K562 (cell line): ENCODE data around the gene TNFAIP3. TPM values are rescaled to one million over a fixed set of nuclear protein-coding genes. Genes with fewer than 3 reads are reported as not detected.
A peak's percentile ranks its signal among the peaks of the same experiment; 100 is the strongest.

Experiments
- ATAC-seq: fragments of 200-7000 bp; cut with Tn5 transposase; 3 replicates; pipeline ENCODE4 v1.9.1; 2020; ENCODE audit warnings: moderate library complexity
- BruUV-seq: library from RNA; stranded (reverse); fragments of 400-500 nt; replicated peaks from 2 replicates; lab custom pipeline; 2021; lab: Mats Ljungman, UMichigan
- CTCF ChIA-PET: fragments of 300-600 bp; formaldehyde crosslinking; extraction: SDS; loops from one replicate; lab custom pipeline; 2021; ENCODE audit warnings: low intra/inter-chr PET ratio; lab: Yijun Ruan, JAX
- POLR2A ChIA-PET: fragments of 300-600, 350-650 bp; sonication (Branson Sonifier 250); formaldehyde crosslinking; extraction: SDS; loops from one replicate; lab custom pipeline; 2021; ENCODE audit warnings: antibody characterized with exemption, inconsistent platforms; lab: Yijun Ruan, JAX
- DNase-seq, 4 experiments: peaks; one replicate each; pipeline versions ENCODE4 v3.0.0 to v3.0.0-alpha.2; 2011 to 2018; ENCODE audit warnings: low spot score in 3 of 4, mixed read lengths in 3 of 4; ENCODE audit errors: extremely low read depth in 1 of 4
- FAIRE-seq: peaks from 2 replicates; lab custom pipeline; 2011; peaks lifted over from hg19 to GRCh38; lab: Jason Lieb, UNC
- H2AFZ ChIP-seq: 2 replicates; pipeline ENCODE4 v1.6.0; 2011; ENCODE audit warnings: low read depth, low read length, control low read depth, inconsistent platforms
- H3K27ac ChIP-seq: fragments of 200-600 bp; 3 replicates; pipeline ENCODE4 v1.8.0; 2011; ENCODE audit warnings: low read depth, mild to moderate bottlenecking, control low read depth, inconsistent platforms, low read length, moderate library complexity, mixed read lengths; ENCODE audit errors: extremely low read depth
- H3K27me3 ChIP-seq, 2 experiments: fragments of 300-600 bp in 1 of 2; 2 replicates in 1 of 2; 3 replicates in 1 of 2; pipeline versions ENCODE4 v1.6.0 to v1.8.0; 2011; ENCODE audit warnings: inconsistent platforms in 2 of 2, low read length in 2 of 2, mild to moderate bottlenecking in 1 of 2, mixed read lengths in 1 of 2, moderate library complexity in 1 of 2; ENCODE audit not compliant: control insufficient read depth in 2 of 2, insufficient read depth in 2 of 2
- H3K36me3 ChIP-seq: fragments of 300-600 bp; 3 replicates; pipeline ENCODE4 v1.8.0; 2011; ENCODE audit warnings: mild to moderate bottlenecking, low read length, inconsistent platforms; ENCODE audit not compliant: control insufficient read depth, insufficient read depth
- H3K4me1 ChIP-seq, 2 experiments: fragments of 200-600 bp in 1 of 2; replicated peaks in 1 of 2; 2 replicates in 1 of 2; 3 replicates in 1 of 2; pipeline versions ENCODE4 v1.5.1 to v1.8.0; 2011; ENCODE audit warnings: inconsistent platforms in 2 of 2, low read length in 2 of 2, mild to moderate bottlenecking in 1 of 2, mixed read lengths in 1 of 2, moderate library complexity in 1 of 2; ENCODE audit not compliant: control insufficient read depth in 2 of 2, insufficient read depth in 2 of 2
- H3K4me2 ChIP-seq: 2 replicates; pipeline ENCODE4 v1.6.1; 2011; ENCODE audit warnings: low read length, control low read depth, inconsistent platforms, mixed read lengths; ENCODE audit not compliant: insufficient read depth
- H3K4me3 ChIP-seq: fragments of 200-600 bp; sonication (generic), shearing (Covaris generic); 2 replicates; pipeline ENCODE4 v1.5.1; 2016; ENCODE audit warnings: control low read depth, inconsistent platforms
- H3K79me2 ChIP-seq: fragments of 200-600 bp; 3 replicates; pipeline ENCODE4 v1.8.0; 2011; ENCODE audit warnings: low read length, inconsistent platforms; ENCODE audit not compliant: control insufficient read depth, insufficient read depth
- H3K9ac ChIP-seq, 2 experiments: 2 replicates each; pipeline versions ENCODE4 v1.6.0 to v1.6.1; 2011; ENCODE audit warnings: low read depth in 2 of 2, low read length in 2 of 2, control low read depth in 1 of 2, inconsistent platforms in 1 of 2, mild to moderate bottlenecking in 1 of 2, mixed read lengths in 1 of 2; ENCODE audit not compliant: insufficient read depth in 1 of 2
- H3K9me1 ChIP-seq: one replicate; pipeline ENCODE4 v1.6.0; 2011; ENCODE audit warnings: inconsistent platforms, mild to moderate bottlenecking, low read length, moderate library complexity; ENCODE audit not compliant: control insufficient read depth, insufficient read depth
- H3K9me3 ChIP-seq: replicated peaks from 2 replicates; pipeline ENCODE4 v1.5.1; 2011; ENCODE audit warnings: low read depth, low read length, inconsistent platforms; ENCODE audit not compliant: control insufficient read depth, insufficient read depth
- H4K20me1 ChIP-seq: replicated peaks from 2 replicates; pipeline ENCODE4 v1.6.1; 2011; ENCODE audit warnings: low read length, inconsistent platforms, mixed read lengths; ENCODE audit not compliant: control insufficient read depth, insufficient read depth
- ADNP ChIP-seq: fragments of 200-800 bp; sonication (Bioruptor generic); IDR thresholded peaks from 2 replicates; pipeline ENCODE4 v1.6.1; 2016; ENCODE audit warnings: missing genetic modification characterization, missing compliant biosample characterization
- ETV5 ChIP-seq: sonication (generic); formaldehyde crosslinking; IDR thresholded peaks from 2 replicates; pipeline ENCODE4 v1.4.0; 2020; ENCODE audit warnings: low read depth, mild to moderate bottlenecking, missing genetic modification reagents
- EWSR1 ChIP-seq: fragments of 450-650 bp; IDR thresholded peaks from 2 replicates; pipeline ENCODE4 v1.6.1; 2018; ENCODE audit warnings: borderline replicate concordance, mild to moderate bottlenecking, low read depth, moderate library complexity; ENCODE audit not compliant: partially characterized antibody
- GTF2A2 ChIP-seq: IDR thresholded peaks from 2 replicates; pipeline ENCODE4 v1.6.1; 2016; ENCODE audit warnings: mild to moderate bottlenecking, missing genetic modification characterization, missing compliant biosample characterization
- MCM2 ChIP-seq: fragments of 450-650 bp; IDR thresholded peaks from 2 replicates; pipeline ENCODE4 v1.6.1; 2017; ENCODE audit warnings: low read depth, mild to moderate bottlenecking
- MEF2A ChIP-seq: IDR thresholded peaks from 2 replicates; pipeline ENCODE4 v1.6.1; 2011; ENCODE audit warnings: low read depth, mild to moderate bottlenecking, low read length, moderate library complexity; ENCODE audit not compliant: control insufficient read depth
- MYBL2 ChIP-seq, 2 experiments: fragments of 450-650 bp in 1 of 2; sonication (generic) in 1 of 2; formaldehyde crosslinking in 1 of 2; IDR thresholded peaks; 2 replicates each; pipeline versions ENCODE4 v1.6.1 to v1.8.1; 2017 to 2022; ENCODE audit warnings: borderline replicate concordance in 1 of 2, inconsistent platforms in 1 of 2, low read depth in 1 of 2, mild to moderate bottlenecking in 1 of 2, missing genetic modification reagents in 1 of 2, moderate library complexity in 1 of 2
- NR2C1 ChIP-seq, 2 experiments: fragments of 450-650 bp; IDR thresholded peaks; 2 replicates each; pipeline ENCODE4 v1.6.1; 2017; ENCODE audit warnings: mild to moderate bottlenecking in 2 of 2, antibody characterized with exemption in 1 of 2, inconsistent platforms in 1 of 2, missing compliant biosample characterization in 1 of 2, missing genetic modification characterization in 1 of 2
- RNF2 ChIP-seq: sonication (generic); IDR thresholded peaks from 2 replicates; pipeline ENCODE4 v1.6.1; 2016
- SETDB1 ChIP-seq: IDR thresholded peaks from one replicate; pipeline ENCODE4 v1.6.1; 2012; ENCODE audit warnings: low read length, control low read depth, inconsistent platforms
- SNRNP70 ChIP-seq: fragments of 200-400 bp; formaldehyde crosslinking; optimal IDR thresholded peaks from 2 replicates; pipeline ENCODE3; 2017; ENCODE audit warnings: low read depth, low read length
- TAL1 ChIP-seq: fragments of 450-650 bp; IDR thresholded peaks from 2 replicates; pipeline ENCODE4 v1.6.1; 2016; ENCODE audit warnings: mild to moderate bottlenecking
- TEAD2 ChIP-seq: fragments of 450-650 bp; IDR thresholded peaks from 2 replicates; pipeline ENCODE4 v1.6.1; 2016; ENCODE audit warnings: missing genetic modification characterization, control low read depth, missing compliant biosample characterization
- ZC3H4 ChIP-seq: sonication (generic); formaldehyde crosslinking; IDR thresholded peaks from 2 replicates; pipeline ENCODE4 v1.9.0; 2021; ENCODE audit warnings: missing genetic modification reagents, borderline replicate concordance
- ZFP36 ChIP-seq: fragments of 150-350 bp; IDR thresholded peaks from 2 replicates; pipeline ENCODE4 v1.6.1; 2018; ENCODE audit warnings: low read length, low read depth; ENCODE audit not compliant: partially characterized antibody
- ZNF57 ChIP-seq: fragments of 450-650 bp; formaldehyde crosslinking; IDR thresholded peaks from 2 replicates; pipeline ENCODE4 v1.4.0; 2020; ENCODE audit warnings: mild to moderate bottlenecking, moderate library complexity
- WGBS: fragments of 100-300 bp; shearing (Covaris generic); methylation state at CpG from one replicate; pipeline ENCODE4 v1.1.6; 2016; ENCODE audit warnings: low coverage, mixed read lengths; ENCODE audit not compliant: insufficient coverage; ENCODE audit errors: missing lambda C conversion rate; 5-methylcytosine and 5-hydroxymethylcytosine counted together
- in situ Hi-C: fragments of 300-500 bp; cut with MboI; formaldehyde crosslinking; loops from 4 replicates; pipeline ENCODE4 v1.15.0; 2018; ENCODE audit warnings: inconsistent platforms, mixed read lengths
- intact Hi-C: fragments of 100-400 bp; cut with micrococcal nuclease; formaldehyde crosslinking; loops from 2 replicates; pipeline ENCODE4 v1.14.2; 2022
- polyA plus RNA-seq, 8 experiments: library from polyadenylated mRNA; depleted of rRNA in 4 of 8; stranded (reverse) in 5 of 8; unstranded in 3 of 8; fragments of >200 nt; fragmentation: Nextera tagmentation in 2 of 8; fragmentation: Illumina TruSeq in 1 of 8; extraction: Ambion mirVana in 2 of 8; extraction: Trizol in 1 of 8; gene quantifications; 2 replicates each; pipeline versions ENCODE4 v1.2.1 to v1.2.3, GENCODE V29; 2011 to 2014; ENCODE audit warnings: inconsistent platforms in 1 of 8, missing spikeins in 1 of 8
- total RNA-seq, 7 experiments: library from RNA; depleted of rRNA in 6 of 7; stranded (reverse); fragments of >200 nt in 6 of 7; fragmentation: Illumina TruSeq in 2 of 7; extraction: Trizol in 2 of 7; gene quantifications; 2 replicates each; pipeline versions ENCODE4 v1.2.1 to v1.2.3, GENCODE V29; 2011 to 2021; ENCODE audit warnings: low replicate concordance in 1 of 7
- TF ChIP-seq, protein P1 (sequence below): sonication (generic); formaldehyde crosslinking; IDR thresholded peaks from 2 replicates; pipeline ENCODE4 v1.8.0; 2022; ENCODE audit warnings: mild to moderate bottlenecking, low read depth, missing genetic modification reagents
- TF ChIP-seq, protein P2 (sequence below): IDR thresholded peaks from 2 replicates; pipeline ENCODE4 v1.6.1; 2011; ENCODE audit not compliant: insufficient read length; ENCODE audit errors: extremely low read depth

TNFAIP3 gene
- total and polyA plus RNA-seq, 9 of the 15 experiments (the other 6 are each of a cell fraction or from before 2014, with no cell fraction given) = 0.79 to 17.0 (median 6.4) TPM

DNA sequence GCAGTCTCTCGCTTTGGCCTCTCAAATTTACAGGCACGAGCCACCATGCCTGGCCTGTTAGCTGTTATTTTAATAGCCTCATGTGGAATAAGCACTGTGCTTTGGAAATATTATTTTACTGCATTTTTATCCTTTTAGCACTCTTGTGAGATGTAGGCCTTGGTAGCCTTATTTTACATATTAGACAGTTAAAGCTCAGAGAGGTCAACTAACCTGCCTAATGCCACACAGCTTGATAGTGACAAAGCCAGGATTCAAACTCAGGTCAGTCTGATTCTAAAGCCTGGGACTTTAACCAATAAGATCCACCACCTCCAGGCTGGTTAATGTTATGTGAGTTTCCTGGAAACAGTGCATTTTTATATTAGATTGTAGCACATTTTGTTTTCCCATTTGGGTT is 9.5 kb downstream of the TNFAIP3 start (continued):
- TF ChIP-seq ADNP (tag) (peak; percentile 75), TEAD2 (tag) (no peak), ZFP36 (peak; percentile 90), GTF2A2 (tag) (no peak), SETDB1 (no peak), MCM2 (no peak), EWSR1 (no peak), ZNF57 (CRISPR knock-in tag) (no peak)
- TF ChIP-seq, protein P1, sequence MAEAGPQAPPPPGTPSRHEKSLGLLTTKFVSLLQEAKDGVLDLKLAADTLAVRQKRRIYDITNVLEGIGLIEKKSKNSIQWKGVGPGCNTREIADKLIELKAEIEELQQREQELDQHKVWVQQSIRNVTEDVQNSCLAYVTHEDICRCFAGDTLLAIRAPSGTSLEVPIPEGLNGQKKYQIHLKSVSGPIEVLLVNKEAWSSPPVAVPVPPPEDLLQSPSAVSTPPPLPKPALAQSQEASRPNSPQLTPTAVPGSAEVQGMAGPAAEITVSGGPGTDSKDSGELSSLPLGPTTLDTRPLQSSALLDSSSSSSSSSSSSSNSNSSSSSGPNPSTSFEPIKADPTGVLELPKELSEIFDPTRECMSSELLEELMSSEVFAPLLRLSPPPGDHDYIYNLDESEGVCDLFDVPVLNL (CRISPR knock-in tag) = no peak
- TF ChIP-seq, protein P2, sequence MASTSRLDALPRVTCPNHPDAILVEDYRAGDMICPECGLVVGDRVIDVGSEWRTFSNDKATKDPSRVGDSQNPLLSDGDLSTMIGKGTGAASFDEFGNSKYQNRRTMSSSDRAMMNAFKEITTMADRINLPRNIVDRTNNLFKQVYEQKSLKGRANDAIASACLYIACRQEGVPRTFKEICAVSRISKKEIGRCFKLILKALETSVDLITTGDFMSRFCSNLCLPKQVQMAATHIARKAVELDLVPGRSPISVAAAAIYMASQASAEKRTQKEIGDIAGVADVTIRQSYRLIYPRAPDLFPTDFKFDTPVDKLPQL = no peak
- TF ChIP-seq, all 486 proteins: peak for 7

DNA sequence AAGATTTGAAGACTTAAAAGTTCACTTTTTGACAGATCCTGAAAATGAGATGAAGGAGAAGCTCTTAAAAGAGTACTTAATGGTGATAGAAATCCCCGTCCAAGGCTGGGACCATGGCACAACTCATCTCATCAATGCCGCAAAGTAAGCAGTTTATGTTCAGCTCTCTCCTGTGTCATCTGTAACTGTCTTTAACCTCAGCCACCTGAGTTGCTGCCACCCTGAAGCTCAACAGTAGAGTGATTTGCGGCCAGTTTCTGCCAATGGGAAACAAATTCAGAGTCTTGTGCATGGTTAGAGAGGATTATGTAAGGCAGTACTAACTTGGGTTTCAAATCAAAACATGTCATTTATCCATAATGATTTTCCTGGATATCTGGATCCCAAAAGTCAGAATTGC is 10.1 kb downstream of the TNFAIP3 start:
- Histone ChIP-seq H2AFZ (no peak overlapping the region), H3K9me3 (no peaks in the 10 kb centered on the region), H3K79me2 (no peaks in the 10 kb centered on the region), H3K27me3 (no peaks in the 10 kb centered on the region), H3K4me3 (no peak overlapping the region), H4K20me1 (no peaks in the 10 kb centered on the region), H3K9me1 (peaks cover 3% of the 10 kb centered on the region), H3K4me2 (no peak overlapping the region), H3K27ac (no peak overlapping the region), H3K4me1 (peaks cover 6 to 13% of the 10 kb centered on the region in 2 experiments; a peak in 4 of 5 replicates), H3K9ac (no peak overlapping the region), H3K36me3 (peaks cover 96% of the 10 kb centered on the region; the same call in 2 of the 3 replicates)
- WGBS = 81% methylated on average over 3 of the region's 3 CpGs
- no peak for FAIRE-seq
- intact Hi-C loops = no loop called here
- DNase-seq = no peak
- BruUV-seq = no TSS peak
- ATAC-seq = no peak
- in situ Hi-C loops = no loop called here
- CTCF ChIA-PET = interaction anchor here (0.6 kb wide), 1 partner anchor 1183 kb away, joined by 3 read pairs; no protein-coding TSS in a partner anchor
- POLR2A ChIA-PET = interaction anchor here (1.0 to 1.4 kb wide), 2 partner anchors 13 to 14 kb away, joined by 3 to 4 read pairs; no protein-coding TSS in a partner anchor
- TF ChIP-seq MYBL2 (IDR thresholded peaks at IDR 0.05; ENCODE audit: low read depth) (no peak), MYBL2 (CRISPR knock-in tag; IDR thresholded peaks at IDR 0.05; ENCODE audit: borderline replicate concordance) (no peak), TAL1 (no peak), RNF2 (no peak), ZC3H4 (CRISPR knock-in tag) (no peak), SNRNP70 (no peak), NR2C1 (IDR thresholded peaks at IDR 0.05) (no peak), NR2C1 (tag; IDR thresholded peaks at IDR 0.05) (no peak), ETV5 (CRISPR knock-in tag) (no peak), MEF2A (no peak)
